SK-N-SH (cell line): ENCODE results near the gene SUFU. TPM values are rescaled to one million over a fixed set of nuclear protein-coding genes. Genes with fewer than 3 reads are reported as not detected.

Experiments used
- CHD2 ChIP-seq: fragments of 150-350 bp; IDR thresholded peaks from 2 replicates; pipeline ENCODE4 v1.6.1; 2018; ENCODE audit warnings: low read length; ENCODE audit not compliant: partially characterized antibody
- CTCF ChIP-seq: fragments of 200-600 bp; sonication (generic); IDR thresholded peaks from 2 replicates; pipeline ENCODE4 v1.6.1; 2017; ENCODE audit warnings: antibody characterized with exemption, mild to moderate bottlenecking, moderate library complexity
- EP300 ChIP-seq, 2 experiments: IDR thresholded peaks; 2 replicates each; pipeline versions ENCODE4 v1.4.0 to v1.6.1; 2012; ENCODE audit warnings: borderline replicate concordance in 1 of 2, low read depth in 1 of 2, low read length in 1 of 2
- EZH2phosphoT487 ChIP-seq: fragments of 200-600 bp; sonication (generic); IDR thresholded peaks from 2 replicates; pipeline ENCODE4 v1.6.1; 2017; ENCODE audit warnings: low read depth, mixed run types, mild to moderate bottlenecking, antibody characterized with exemption, moderate library complexity, borderline replicate concordance
- FOSL2 ChIP-seq: IDR thresholded peaks from 2 replicates; pipeline ENCODE4 v1.4.0; 2012; ENCODE audit warnings: low read depth, mild to moderate bottlenecking, moderate library complexity, borderline replicate concordance
- FOXM1 ChIP-seq: IDR thresholded peaks from 2 replicates; pipeline ENCODE4 v1.4.0; 2012; ENCODE audit warnings: low read depth, mild to moderate bottlenecking
- GABPA ChIP-seq: IDR thresholded peaks from 2 replicates; pipeline ENCODE4 v1.4.0; 2012; ENCODE audit warnings: low read depth, mild to moderate bottlenecking
- GATA2 ChIP-seq: sonication (generic); formaldehyde crosslinking; IDR thresholded peaks from 2 replicates; pipeline ENCODE4 v1.5.0; 2020; ENCODE audit warnings: mild to moderate bottlenecking, missing genetic modification reagents
- IRF3 ChIP-seq: fragments of 150-350 bp; IDR thresholded peaks from 2 replicates; pipeline ENCODE4 v1.6.1; 2016; ENCODE audit warnings: mild to moderate bottlenecking, low read depth, low read length
- JUND ChIP-seq: IDR thresholded peaks from 2 replicates; pipeline ENCODE4 v1.4.0; 2012
- MEF2A ChIP-seq: IDR thresholded peaks from 2 replicates; pipeline ENCODE4 v1.4.0; 2012; ENCODE audit warnings: low read depth, borderline replicate concordance
- MXI1 ChIP-seq: IDR thresholded peaks from 2 replicates; pipeline ENCODE4 v1.6.1; 2012; ENCODE audit warnings: mild to moderate bottlenecking, low read depth, low read length, improper control_type of control experiment
- NFIC ChIP-seq: IDR thresholded peaks from 2 replicates; pipeline ENCODE4 v1.4.0; 2012; ENCODE audit warnings: borderline replicate concordance
- NRF1 ChIP-seq: IDR thresholded peaks from 2 replicates; pipeline ENCODE4 v1.6.1; 2012; ENCODE audit warnings: low read depth, mild to moderate bottlenecking, low read length
- POLR2AphosphoS5 ChIP-seq: IDR thresholded peaks from 2 replicates; pipeline ENCODE4 v1.6.1; 2012; ENCODE audit warnings: low read depth, low read length
- RAD21 ChIP-seq: IDR thresholded peaks from 2 replicates; pipeline ENCODE4 v1.6.1; 2012; ENCODE audit warnings: mild to moderate bottlenecking, low read length
- RCOR1 ChIP-seq: fragments of 150-350 bp; IDR thresholded peaks from 2 replicates; pipeline ENCODE4 v1.6.1; 2017; ENCODE audit warnings: antibody characterized with exemption, low read length
- RFX5 ChIP-seq: IDR thresholded peaks from 2 replicates; pipeline ENCODE4 v1.6.1; 2012; ENCODE audit warnings: mild to moderate bottlenecking, improper control_type of control experiment, low read length
- RXRA ChIP-seq: IDR thresholded peaks from 2 replicates; pipeline ENCODE4 v1.4.0; 2012; ENCODE audit warnings: low read depth, mild to moderate bottlenecking, borderline replicate concordance
- SIN3A ChIP-seq: IDR thresholded peaks from 2 replicates; pipeline ENCODE4 v1.6.1; 2012; ENCODE audit warnings: low read depth, mild to moderate bottlenecking, low read length, moderate library complexity, borderline replicate concordance
- SMC3 ChIP-seq: IDR thresholded peaks from 2 replicates; pipeline ENCODE4 v1.6.1; 2012; ENCODE audit warnings: low read depth, low read length, improper control_type of control experiment
- TAF1 ChIP-seq: IDR thresholded peaks from 2 replicates; pipeline ENCODE4 v1.6.1; 2012; ENCODE audit warnings: low read depth, mild to moderate bottlenecking, low read length, moderate library complexity, borderline replicate concordance
- TCF12 ChIP-seq: IDR thresholded peaks from 2 replicates; pipeline ENCODE4 v1.4.0; 2012
- polyA plus RNA-seq, 3 experiments: library from polyadenylated mRNA; depleted of rRNA; stranded (reverse); fragments of >200 nt; gene quantifications; 2 replicates each; pipeline ENCODE4 v1.2.3, GENCODE V29; 2012

Gene SUFU
- polyA plus RNA-seq, 1 of the 3 experiments (the other 2 are of a cell fraction) = 5.7 TPM

GRCh38 chr10:102628451-102628911, 124.7 kb downstream of the SUFU start (continued):
- TF ChIP-seq NRF1 (no peak), TCF12 (0 out of 2 replicates have a peak, but pooled peaks have one; percentile 19), GABPA (no peak), CHD2 (peak; percentile 77), RXRA (no peak), SMC3 (no peak), RAD21 (peak; percentile 37), EZH2phosphoT487 (no peak), NFIC (peak; percentile 73), POLR2AphosphoS5 (no peak), FOXM1 (no peak), CTCF (peak; percentile 34), MEF2A (no peak), GATA2 (CRISPR knock-in tag) (no peak), IRF3 (no peak), RFX5 (0 out of 2 replicates have a peak, but pooled peaks have one; percentile 24), SIN3A (no peak), EP300 (IDR thresholded peaks at IDR 0.05; ENCODE audit: borderline replicate concordance in 1 of 2, low read depth in 1 of 2, low read length in 1 of 2) (peak in 1 of 2 experiments; percentile 71; a peak in 1 of 4 replicates), TAF1 (peak; percentile 36; the same call in 1 of the 2 replicates), JUND (no peak), FOSL2 (no peak), MXI1 (peak; percentile 62; the same call in 1 of the 2 replicates), RCOR1 (peak; percentile 60; the same call in 1 of the 2 replicates)
